ENCODE data around the gene PDLIM4.

PDLIM4 gene

GRCh38 chr5:132313961-132314432, 56.5 kb downstream of the PDLIM4 start:
- no peak for DNase-seq

GRCh38 chr5:132315529-132316067, 58.1 kb downstream of the PDLIM4 start:
- no peak for DNase-seq

- DNase-seq: no peak
These were observed 62.5 kb downstream of the PDLIM4 start for GRCh38 chr5:132319975-132320374.

GRCh38 chr5:132321109-132321721, 63.7 kb downstream of the PDLIM4 start:
- DNase-seq: no peak

DNA sequence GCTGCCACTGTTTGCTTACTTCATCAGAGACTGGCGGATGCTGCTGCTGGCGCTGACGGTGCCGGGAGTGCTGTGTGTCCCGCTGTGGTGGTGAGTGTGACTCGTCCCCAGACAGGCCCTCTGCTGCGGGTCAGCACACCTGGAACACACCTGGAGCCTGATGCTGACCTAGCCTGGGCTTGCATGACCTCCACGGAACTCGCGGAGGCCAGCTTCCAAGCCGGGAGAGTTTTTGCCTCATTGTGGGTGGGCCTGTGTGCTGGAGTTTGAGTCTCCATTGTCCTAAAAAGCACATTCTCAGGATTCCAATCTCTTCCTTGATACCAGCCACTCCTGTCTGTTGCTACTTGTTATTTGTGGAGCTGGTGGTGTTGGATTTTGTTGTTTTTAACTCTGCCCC, 64.8 kb downstream of the PDLIM4 start:
- DNase-seq: no peak

All from activated gamma-delta T cell (primary cell).